SHP77 treated with DMSO at 0.1 percent for 48 hours (cell line): ENCODE measurements around the gene KCNK6.
A peak's percentile ranks its signal among the peaks of the same experiment; 100 is the strongest.
"Not testable (repeated sequence)": the region's sequence is repeated elsewhere in the genome, so short reads cannot be mapped to it uniquely, and the experiment has no call there.

Experiments used
- DNase-seq: peaks from one replicate; lab custom pipeline; 2025; lab: John Stamatoyannopoulos, UW

Gene KCNK6

GRCh38 chr19:38362076-38362945 is 42.7 kb downstream of the KCNK6 start:
- peak; percentile 79 for DNase-seq

DNA sequence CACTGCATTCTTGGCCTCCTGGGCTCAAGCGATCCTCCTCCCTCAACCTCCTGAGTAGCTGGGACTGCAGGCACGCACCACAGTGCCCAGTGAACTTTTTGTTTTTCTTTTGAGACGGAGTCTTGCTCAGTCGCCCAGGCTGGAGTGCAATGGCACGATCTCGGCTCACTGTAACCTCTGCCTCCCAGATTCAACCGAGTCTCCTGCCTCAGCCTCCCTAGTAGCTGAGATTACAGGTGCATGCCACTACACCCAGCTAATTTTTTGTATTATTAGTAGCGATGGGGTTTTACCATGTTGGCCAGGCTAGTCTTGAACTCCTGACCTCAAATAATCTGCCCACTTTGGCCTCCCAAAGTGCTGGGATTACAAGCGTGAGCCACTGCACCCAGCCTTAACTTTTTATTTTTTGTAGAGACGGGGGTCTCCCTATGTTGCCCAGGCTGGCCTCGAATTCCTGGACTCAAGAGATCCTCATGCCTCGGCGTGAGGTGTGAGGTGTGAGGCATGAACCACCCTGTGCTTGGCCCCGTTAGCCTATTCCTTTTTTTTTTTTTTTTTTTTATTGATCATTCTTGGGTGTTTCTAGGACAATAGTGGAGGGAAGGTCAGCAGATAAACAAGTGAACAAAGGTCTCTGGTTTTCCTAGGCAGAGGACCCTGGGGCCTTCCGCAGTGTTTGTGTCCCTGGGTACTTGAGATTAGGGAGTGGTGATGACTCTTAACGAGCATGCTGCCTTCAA is 43.5 kb downstream of the KCNK6 start:
- DNase-seq: not testable (repeated sequence)

DNA sequence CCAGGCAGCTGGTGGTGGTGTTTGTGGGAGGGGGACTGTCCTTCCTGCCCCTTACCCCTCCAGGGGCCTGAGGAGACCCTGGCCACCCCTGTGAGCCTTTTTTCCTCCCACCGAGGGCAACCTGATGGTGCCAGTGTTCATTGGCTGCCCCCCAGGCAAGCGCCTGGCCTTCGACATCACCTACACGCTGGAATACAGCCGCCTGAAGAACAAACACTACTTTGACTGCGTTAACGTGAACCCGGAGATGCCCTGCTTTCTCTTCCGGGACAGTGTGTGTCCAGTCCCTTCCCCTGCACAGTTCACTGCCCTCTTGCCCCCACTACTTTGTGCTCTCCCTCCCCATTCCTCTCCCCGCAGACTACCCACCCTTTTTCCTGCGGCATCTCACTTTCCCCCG is 47.4 kb downstream of the KCNK6 start:
- no peak for DNase-seq

DNA sequence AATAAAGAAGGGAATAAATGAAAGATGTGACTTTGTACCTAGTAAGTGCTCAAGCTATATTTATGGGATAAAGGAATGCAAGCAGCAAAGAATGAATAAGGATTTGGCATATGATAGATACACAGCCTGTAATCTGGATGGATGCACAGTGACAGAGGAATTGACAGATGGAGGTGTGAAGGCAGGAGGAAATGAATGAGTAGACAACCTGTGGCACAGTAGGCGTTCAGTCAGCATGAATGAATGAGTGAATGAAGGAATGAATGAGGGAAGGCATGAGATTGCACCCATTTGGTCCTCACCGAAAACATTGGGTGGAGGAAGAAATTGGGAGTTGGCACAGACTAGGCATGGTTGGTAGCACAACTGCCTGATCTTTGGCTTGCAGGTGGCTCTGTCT is 49.9 kb downstream of the KCNK6 start:
- DNase-seq: no peak

GRCh38 chr19:38370299-38370698 is 50.7 kb downstream of the KCNK6 start:
- DNase-seq: no peak

DNA sequence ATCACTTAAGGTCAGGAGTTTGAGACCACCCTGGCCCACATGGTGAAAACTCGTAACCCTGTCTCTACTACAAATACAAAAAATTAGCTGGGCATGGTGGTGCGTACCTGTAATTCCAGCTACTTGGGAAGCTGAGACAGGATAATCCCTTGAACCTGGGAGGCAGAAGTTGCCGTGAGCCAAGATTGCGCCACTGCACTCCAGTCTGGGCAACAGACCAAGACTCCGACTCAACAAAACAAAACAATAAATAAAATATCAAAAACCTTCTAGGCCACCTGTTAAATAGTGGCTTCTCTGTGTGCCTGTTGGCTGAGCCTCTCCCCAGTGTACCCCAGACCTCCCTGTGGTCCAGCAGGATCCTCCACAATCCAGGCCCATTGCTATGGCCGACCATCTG is 51.4 kb downstream of the KCNK6 start:
- DNase-seq: no peak

GRCh38 chr19:38373907-38374331 is 54.3 kb downstream of the KCNK6 start:
- no peak for DNase-seq

DNA sequence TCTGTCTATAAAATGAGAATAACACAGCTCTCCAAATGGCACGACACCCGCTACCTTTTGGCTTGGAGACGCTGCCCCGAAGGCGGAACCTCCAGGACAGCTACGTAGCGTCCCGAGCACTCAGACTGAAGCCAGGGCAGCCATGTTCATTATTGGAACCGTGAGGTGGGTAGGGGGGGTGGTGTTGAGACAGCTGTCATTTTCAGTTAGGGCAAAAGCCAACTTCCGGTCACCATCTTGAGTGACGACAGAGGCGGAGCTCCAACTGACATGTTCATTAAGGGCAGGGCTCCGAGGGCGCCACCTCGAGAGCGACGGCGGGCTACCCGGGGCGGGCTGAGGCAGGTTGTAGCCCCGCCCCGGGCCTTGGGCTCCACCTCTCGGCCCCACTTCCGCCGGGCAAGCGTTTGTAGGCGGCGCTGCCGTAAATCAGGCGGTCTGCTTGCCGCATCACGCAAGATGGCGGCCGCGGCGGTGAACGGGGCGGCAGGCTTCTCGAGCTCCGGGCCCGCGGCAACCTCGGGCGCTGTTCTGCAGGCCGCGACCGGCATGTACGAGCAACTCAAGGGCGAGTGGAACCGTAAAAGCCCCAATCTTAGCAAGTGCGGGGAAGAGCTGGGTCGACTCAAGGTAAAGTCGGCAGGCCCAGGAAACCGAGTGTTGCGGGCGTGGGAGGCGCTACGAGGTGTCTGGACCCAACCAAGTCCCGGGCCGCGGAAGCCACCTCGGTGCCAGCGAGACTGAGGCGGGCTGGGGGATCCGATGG is 54.9 kb downstream of the KCNK6 start, which contains the start of gene PSMD8:
Gene PSMD8 (plus strand): TSS at position 240 of the 766 bp plus-strand sequence. CDS start 31 bp downstream, at position 271.
- DNase-seq: peak; percentile 99

GRCh38 chr19:38375098-38375493 is 55.5 kb downstream of the KCNK6 start:
- no peak for DNase-seq

- DNase-seq: no peak
Observed at GRCh38 chr19:38375748-38376147, 56.1 kb downstream of the KCNK6 start.

DNA sequence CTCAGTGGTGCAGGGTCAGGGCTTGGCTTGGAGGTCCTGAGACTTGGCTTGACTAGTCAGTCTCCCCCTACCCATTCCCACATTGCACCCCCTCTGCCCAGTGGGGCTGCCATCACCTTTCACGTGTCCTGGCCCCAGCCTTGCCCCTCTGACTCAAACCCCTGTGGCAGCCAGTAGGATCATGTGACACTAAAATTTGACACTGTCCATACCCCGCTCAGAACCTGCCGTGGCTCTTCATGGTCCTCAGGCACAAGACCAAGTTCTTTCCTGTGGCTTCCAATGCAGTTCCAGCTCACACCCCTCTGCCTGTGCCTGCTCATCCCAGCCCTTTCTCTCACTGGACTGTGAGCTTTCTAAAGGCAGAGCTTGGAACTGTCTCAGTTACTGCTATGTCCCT is 56.9 kb downstream of the KCNK6 start:
- no peak for DNase-seq

GRCh38 chr19:38377052-38377451 is 57.4 kb downstream of the KCNK6 start:
- DNase-seq: no peak

GRCh38 chr19:38378866-38379265 is 59.2 kb downstream of the KCNK6 start:
- no peak for DNase-seq

DNA sequence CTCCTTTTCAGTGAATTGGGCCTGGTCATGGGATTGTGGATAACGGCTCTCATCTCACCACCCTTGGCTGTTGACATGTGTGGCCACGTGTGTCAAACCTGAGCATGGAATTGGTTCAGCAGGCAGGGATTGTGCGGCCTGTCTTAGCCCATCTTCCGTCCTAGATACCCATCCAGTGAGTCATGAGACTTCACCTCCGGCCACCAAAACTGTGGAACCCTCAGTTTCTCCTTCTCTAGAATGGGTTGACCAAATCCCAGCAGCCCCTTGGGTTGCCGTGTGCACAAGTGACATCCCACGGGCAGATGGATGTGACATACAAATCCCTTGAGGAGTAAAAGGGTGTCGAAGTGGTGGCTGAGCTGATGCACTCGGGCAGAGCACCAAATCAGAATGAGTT is 61.5 kb downstream of the KCNK6 start:
- no peak for DNase-seq
